CD14-positive monocyte (primary cell): ENCODE data around the gene HOXD13. TPM values are rescaled to one million over a fixed set of nuclear protein-coding genes. Genes with fewer than 3 reads are reported as not detected.
A peak's percentile ranks its signal among the peaks of the same experiment; 100 is the strongest.

Source experiments
- DNase-seq, 3 donors: peaks; one replicate each; pipeline ENCODE4 v3.0.0-alpha.2; 2011 to 2022
- H2AFZ ChIP-seq: 2 replicates; pipeline ENCODE4 v1.6.0; 2012; ENCODE audit warnings: mild to moderate bottlenecking, low read depth, low read length, inconsistent platforms; ENCODE audit not compliant: insufficient read depth, poor library complexity, severe bottlenecking
- H3K27ac ChIP-seq, 2 donors: 1 replicate in 1 of 2; 2 replicates in 1 of 2; pipeline ENCODE4 v1.5.1; 2012 to 2013; ENCODE audit warnings: low read length in 2 of 2, control low read depth in 1 of 2, inconsistent platforms in 1 of 2, low read depth in 1 of 2, mild to moderate bottlenecking in 1 of 2
- H3K27me3 ChIP-seq, 2 donors: one replicate each; pipeline versions ENCODE4 v1.6.0 to v1.6.1; 2011 to 2013; ENCODE audit warnings: low read length in 2 of 2; ENCODE audit not compliant: control insufficient read depth in 2 of 2, insufficient read depth in 2 of 2
- H3K36me3 ChIP-seq, 2 donors: replicated peaks in 1 of 2; 1 replicate in 1 of 2; 2 replicates in 1 of 2; pipeline versions ENCODE4 v1.5.1 to v1.6.1; 2012 to 2013; ENCODE audit warnings: low read length in 2 of 2, control low read depth in 1 of 2, inconsistent platforms in 1 of 2, mild to moderate bottlenecking in 1 of 2; ENCODE audit not compliant: insufficient read depth in 2 of 2, control insufficient read depth in 1 of 2
- H3K4me1 ChIP-seq, 2 donors: 1 replicate in 1 of 2; 2 replicates in 1 of 2; pipeline versions ENCODE4 v1.5.1 to v1.6.1; 2012 to 2013; ENCODE audit warnings: low read length in 2 of 2, control low read depth in 1 of 2, inconsistent platforms in 1 of 2, mild to moderate bottlenecking in 1 of 2, moderate library complexity in 1 of 2; ENCODE audit not compliant: insufficient read depth in 2 of 2, control insufficient read depth in 1 of 2
- H3K4me2 ChIP-seq: replicated peaks from 2 replicates; pipeline ENCODE3; 2012; ENCODE audit warnings: low read length, moderate library complexity, mild to moderate bottlenecking; ENCODE audit not compliant: poor library complexity, severe bottlenecking; ENCODE audit errors: extremely low read depth
- H3K4me3 ChIP-seq, 3 experiments: fragments of 200-600 bp in 1 of 3; sonication (generic) in 1 of 3; replicated peaks in 1 of 3; 1 replicate in 2 of 3; 2 replicates in 1 of 3; pipeline ENCODE4 v1.5.1; 2011 to 2013; ENCODE audit warnings: low read length in 3 of 3, mild to moderate bottlenecking in 3 of 3, control low read depth in 2 of 3, low read depth in 2 of 3, inconsistent platforms in 1 of 3, moderate library complexity in 1 of 3
- H3K79me2 ChIP-seq: 2 replicates; pipeline ENCODE4 v1.6.0; 2012; ENCODE audit warnings: mild to moderate bottlenecking, control low read depth, inconsistent platforms, low read length, moderate library complexity; ENCODE audit not compliant: insufficient read depth
- H3K9ac ChIP-seq: 2 replicates; pipeline ENCODE4 v1.6.0; 2017; ENCODE audit warnings: low read length, mild to moderate bottlenecking; ENCODE audit not compliant: insufficient read depth, poor library complexity, severe bottlenecking
- H3K9me3 ChIP-seq, 2 donors: replicated peaks in 1 of 2; 1 replicate in 1 of 2; 2 replicates in 1 of 2; pipeline versions ENCODE4 v1.5.1 to v1.6.1; 2012 to 2013; ENCODE audit warnings: low read length in 2 of 2, control low read depth in 1 of 2; ENCODE audit not compliant: control insufficient read depth in 1 of 2, insufficient read depth in 1 of 2
- H4K20me1 ChIP-seq: 2 replicates; pipeline ENCODE4 v1.6.0; 2012; ENCODE audit warnings: mild to moderate bottlenecking, low read length, control low read depth, moderate library complexity; ENCODE audit not compliant: insufficient read depth
- H3K27ac Mint-ChIP-seq, 7 donors: one replicate each; pipeline ENCODE4 v1.8.0; 2020; ENCODE audit warnings: mild to moderate bottlenecking in 7 of 7, mixed read lengths in 7 of 7, moderate library complexity in 6 of 7, inconsistent platforms in 2 of 7
- H3K27me3 Mint-ChIP-seq, 3 donors: one replicate each; pipeline ENCODE4 v1.8.0; 2021 to 2022; ENCODE audit warnings: low read depth in 3 of 3, mild to moderate bottlenecking in 3 of 3, mixed read lengths in 3 of 3, moderate library complexity in 3 of 3, inconsistent platforms in 1 of 3
- H3K36me3 Mint-ChIP-seq, 2 donors: one replicate each; pipeline ENCODE4 v1.8.0; 2020; ENCODE audit warnings: mixed read lengths in 2 of 2, inconsistent platforms in 1 of 2, mild to moderate bottlenecking in 1 of 2
- H3K4me1 Mint-ChIP-seq: one replicate; pipeline ENCODE4 v1.8.0; 2020; ENCODE audit warnings: mild to moderate bottlenecking, mixed read lengths
- H3K4me3 Mint-ChIP-seq, 2 donors: one replicate each; pipeline ENCODE4 v1.8.0; 2020; ENCODE audit warnings: mild to moderate bottlenecking in 2 of 2, mixed read lengths in 2 of 2, moderate library complexity in 1 of 2
- H3K9me3 Mint-ChIP-seq, 7 donors: one replicate each; pipeline ENCODE4 v1.8.0; 2020 to 2022; ENCODE audit warnings: mixed read lengths in 7 of 7, mild to moderate bottlenecking in 6 of 7, moderate library complexity in 6 of 7, inconsistent platforms in 2 of 7
- CTCF ChIP-seq: fragments of 200-600 bp; IDR thresholded peaks from one replicate; pipeline ENCODE4 v1.8.0; 2022; ENCODE audit warnings: antibody characterized with exemption, mild to moderate bottlenecking
- WGBS: methylation state at CpG from one replicate; pipeline ENCODE4 v1.1.5; 2013; ENCODE audit warnings: missing lambda C conversion rate; ENCODE audit not compliant: insufficient coverage; 5-methylcytosine and 5-hydroxymethylcytosine counted together
- intact Hi-C, 2 donors: fragments of 100-400 bp; cut with micrococcal nuclease; formaldehyde crosslinking; loops; one replicate each; pipeline versions ENCODE4 v1.15.0 to v1.15.1; 2023
- polyA plus RNA-seq, 3 donors: library from polyadenylated mRNA; depleted of rRNA in 1 of 3; unstranded in 2 of 3; stranded (reverse) in 1 of 3; fragments of 300-500 nt in 2 of 3; fragments of >200 nt in 1 of 3; fragmentation: Illumina TruSeq in 2 of 3; gene quantifications; 1 replicate in 2 of 3; 2 replicates in 1 of 3; pipeline ENCODE4 v1.2.3, GENCODE V29; 2012 to 2021

HOXD13 gene
- polyA plus RNA-seq, 3 donors = not detected

DNA sequence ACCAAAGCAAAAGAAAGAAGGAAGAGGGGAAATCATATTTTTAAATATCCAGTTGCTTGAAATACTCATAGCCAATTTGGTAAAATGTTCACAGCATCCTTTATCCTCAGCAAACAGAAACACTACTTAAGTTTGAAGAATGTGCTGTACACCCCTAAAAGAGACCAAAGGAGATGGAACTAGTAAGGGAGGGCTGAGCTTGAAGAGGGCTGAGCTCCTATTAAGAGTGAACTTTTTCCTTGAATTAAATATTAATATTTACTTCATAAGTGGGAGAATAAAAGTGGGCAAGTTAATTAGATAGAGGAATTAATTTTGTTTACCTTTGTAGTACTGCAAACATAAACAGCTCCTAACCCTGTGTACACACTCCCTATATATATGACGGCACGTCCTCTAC is 15.7 kb upstream of the HOXD13 start:
- H3K9me3 ChIP-seq = peaks cover 10 to 66% of the 10 kb centered on the region in 2 donors
- H2AFZ ChIP-seq = no peak overlapping the region
- H3K27me3 ChIP-seq = peaks cover 91 to 96% of the 10 kb centered on the region in 2 donors
- H3K9ac ChIP-seq = no peak overlapping the region
- no peak for DNase-seq
- no peaks in the 10 kb centered on the region for H4K20me1 ChIP-seq
- H3K27ac Mint-ChIP-seq = no peak overlapping the region
- H3K36me3 ChIP-seq = no peaks in the 10 kb centered on the region
- intact Hi-C loops = loop anchor here in 1 of 2 donors (5.0 kb wide), 1 partner anchor 36 kb away; no protein-coding TSS in a partner anchor
- H3K36me3 Mint-ChIP-seq = peaks cover 8 to 15% of the 10 kb centered on the region in 2 donors
- no peak for TF ChIP-seq CTCF
- H3K4me2 ChIP-seq = no peak overlapping the region
- H3K4me3 ChIP-seq = no peak overlapping the region
- no peaks in the 10 kb centered on the region for H3K79me2 ChIP-seq
- peak overlapping the region in 1 of 2 donors; percentile 76 for H3K4me3 Mint-ChIP-seq
- no CpG with 5 or more reads among the region's 2 CpGs for WGBS
- H3K4me1 Mint-ChIP-seq = peaks cover 24% of the 10 kb centered on the region
- peaks cover 10 to 45% (median 35%) of the 10 kb centered on the region in 7 donors for H3K9me3 Mint-ChIP-seq
- peaks cover 84 to 95% (median 91%) of the 10 kb centered on the region in 3 donors for H3K27me3 Mint-ChIP-seq
- H3K27ac ChIP-seq = no peak overlapping the region
- peaks cover 0 to 15% of the 10 kb centered on the region in 2 donors for H3K4me1 ChIP-seq

DNA sequence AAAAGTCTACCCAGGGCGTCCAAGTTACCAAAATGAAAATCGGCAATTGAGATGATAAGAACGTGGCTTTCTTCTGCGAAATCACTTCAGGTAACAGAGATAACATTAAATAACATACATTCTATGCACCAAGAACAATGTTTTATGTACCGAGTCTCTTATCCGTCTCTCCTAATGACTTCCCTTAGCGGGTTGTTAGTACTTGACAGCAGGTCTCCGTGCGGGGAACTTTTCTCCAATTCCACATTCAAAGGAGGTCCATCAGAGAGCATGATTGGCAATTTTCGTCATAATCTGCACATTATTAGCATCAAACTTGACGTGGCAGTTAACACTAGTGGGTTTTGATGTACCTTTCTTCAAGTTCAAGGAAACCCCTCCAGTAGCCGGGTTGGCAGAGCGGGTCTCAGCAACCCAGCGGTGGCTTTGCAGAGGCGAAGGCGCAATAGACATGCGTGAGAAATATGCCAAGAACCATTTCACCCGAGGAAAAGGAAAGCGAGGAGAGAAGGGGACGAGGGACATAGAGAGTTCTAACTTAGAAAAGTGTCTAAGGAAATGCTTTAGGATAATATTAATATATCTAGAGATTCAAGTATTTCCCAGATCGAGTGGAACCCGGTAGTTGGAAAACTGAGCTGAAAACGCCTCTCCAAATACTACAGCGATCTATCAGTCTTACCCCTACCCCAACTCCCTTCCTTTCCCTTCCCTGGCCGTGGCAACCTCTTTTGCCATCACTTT is 13.8 kb upstream of the HOXD13 start:
- Mint-ChIP-seq H3K9me3 (peaks cover 10 to 45% (median 35%) of the 10 kb centered on the region in 7 donors), H3K36me3 (peaks cover 8 to 15% of the 10 kb centered on the region in 2 donors), H3K27ac (no peak overlapping the region), H3K4me1 (peaks cover 22% of the 10 kb centered on the region), H3K4me3 (peak overlapping the region in 1 of 2 donors; percentile 92), H3K27me3 (peaks cover 85 to 95% (median 91%) of the 10 kb centered on the region in 3 donors)
- Histone ChIP-seq H4K20me1 (no peaks in the 10 kb centered on the region), H3K27me3 (peaks cover 91 to 96% of the 10 kb centered on the region in 2 donors), H3K4me2 (no peak overlapping the region), H3K36me3 (no peaks in the 10 kb centered on the region), H3K79me2 (no peaks in the 10 kb centered on the region), H3K27ac (no peak overlapping the region), H3K9ac (no peak overlapping the region), H3K4me1 (peaks cover 0 to 20% of the 10 kb centered on the region in 2 donors), H3K9me3 (peaks cover 8 to 69% of the 10 kb centered on the region in 2 donors), H2AFZ (no peak overlapping the region), H3K4me3 (no peak overlapping the region)
- DNase-seq = no peak
- WGBS = 15% methylated on average over 10 of the region's 25 CpGs
- intact Hi-C loops = loop anchor here in 1 of 2 donors (5.0 kb wide), 1 partner anchor 34 kb away; no protein-coding TSS in a partner anchor
- TF ChIP-seq CTCF = no peak
